Aorta (tissue), 5 donors: Measurements from ENCODE around the gene ZRANB3. TPM values are rescaled to one million over a fixed set of nuclear protein-coding genes. Genes with fewer than 3 reads are reported as not detected.

ENCODE experiments used
- ATAC-seq: fragments of 200-7000 bp; cut with Tn5 transposase; one replicate; pipeline ENCODE4 v1.9.1; 2022; ENCODE audit warnings: moderate library complexity; ENCODE audit not compliant: low FRiP score
- DNase-seq, 2 donors: peaks; one replicate each; pipeline ENCODE4 v3.0.0-alpha.2; 2020
- H3K27ac ChIP-seq, 2 donors: one replicate each; pipeline ENCODE4 v1.5.1; 2013; ENCODE audit warnings: low read length in 2 of 2, mild to moderate bottlenecking in 2 of 2, moderate library complexity in 2 of 2, control low read depth in 1 of 2, inconsistent platforms in 1 of 2, low read depth in 1 of 2
- H3K27me3 ChIP-seq, 2 donors: one replicate each; pipeline ENCODE4 v1.6.1; 2013; ENCODE audit warnings: control low read depth in 1 of 2, low read length in 1 of 2, mild to moderate bottlenecking in 1 of 2, moderate library complexity in 1 of 2; ENCODE audit not compliant: insufficient read depth in 2 of 2, control insufficient read depth in 1 of 2
- H3K36me3 ChIP-seq, 2 donors: one replicate each; pipeline ENCODE4 v1.6.1; 2013; ENCODE audit warnings: control low read depth in 1 of 2, low read length in 1 of 2, mild to moderate bottlenecking in 1 of 2; ENCODE audit not compliant: insufficient read depth in 2 of 2, control insufficient read depth in 1 of 2
- H3K4me1 ChIP-seq, 2 donors: one replicate each; pipeline ENCODE4 v1.6.1; 2013; ENCODE audit warnings: low read length in 2 of 2, control low read depth in 1 of 2, mild to moderate bottlenecking in 1 of 2, moderate library complexity in 1 of 2; ENCODE audit not compliant: insufficient read depth in 2 of 2, control insufficient read depth in 1 of 2
- H3K4me3 ChIP-seq, 2 donors: one replicate each; pipeline ENCODE4 v1.5.1; 2013; ENCODE audit warnings: low read length in 2 of 2, control low read depth in 1 of 2, mild to moderate bottlenecking in 1 of 2
- H3K9me3 ChIP-seq: one replicate; pipeline ENCODE4 v1.6.1; 2013; ENCODE audit warnings: mild to moderate bottlenecking, low read length; ENCODE audit not compliant: control insufficient read depth
- WGBS, 2 donors: extraction: QIAGEN DNeasy Blood & Tissue Kit; methylation state at CpG; one replicate each; pipeline ENCODE4 v1.1.7; 2013; 5-methylcytosine and 5-hydroxymethylcytosine counted together
- intact Hi-C, 2 donors: fragments of 100-400 bp; cut with DNase I; formaldehyde crosslinking; loops; one replicate each; pipeline versions ENCODE4 v1.14.2 to v1.15.0; 2022
- polyA plus RNA-seq, 2 donors: library from polyadenylated mRNA; stranded (reverse); fragments of 200-250 nt; gene quantifications; one replicate each; pipeline ENCODE4 v1.2.3, GENCODE V29; 2013
- total RNA-seq, 2 donors: library from RNA; stranded (reverse); fragmentation: NEBNext Ultra II Directional; extraction: Animal tissue kit (Norgen Biotek cat#: 25700); gene quantifications; one replicate each; pipeline ENCODE4 v1.2.1, GENCODE V29; 2021
- donor health status: healthy with polysubstance abuse.
- donor health status: Bipolar disorder and iron deficiency.
- donor health status: DM: no; HTN: no; CAD: no.
- donor health status: DM: no; HTN: no; CAD: no.
- donor health status: DM: yes; HTN: yes; CAD: no.

The ZRANB3 gene
- total and polyA plus RNA-seq, 4 donors = 3.6 to 4.2 (median 3.8) TPM; not detected in 1

DNA sequence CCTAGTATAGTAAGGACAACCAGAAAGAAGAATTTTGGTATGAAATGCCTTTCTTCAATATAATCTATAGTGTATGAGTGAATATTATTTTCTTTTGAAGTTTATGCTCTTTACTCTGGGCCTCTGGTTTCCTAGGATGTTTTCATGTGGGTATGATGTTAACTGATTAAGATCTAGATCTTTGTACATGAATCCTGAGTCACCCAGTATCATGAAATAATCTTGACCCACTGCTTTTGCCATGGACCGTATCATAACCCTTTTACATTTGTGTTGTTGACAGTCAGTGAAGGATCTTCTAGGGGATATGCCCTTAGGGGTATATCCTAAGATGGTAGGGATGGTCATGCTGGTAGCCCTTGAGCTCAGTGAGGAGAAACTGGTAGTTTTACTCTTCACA, 378.7 kb downstream of the ZRANB3 start:
- intact Hi-C loops = no loop called here
- H3K27me3 ChIP-seq = no peaks in the 10 kb centered on the region
- no peak overlapping the region for H3K27ac ChIP-seq
- H3K4me3 ChIP-seq = no peak overlapping the region
- peaks cover 0 to 5% of the 10 kb centered on the region in 2 donors for H3K36me3 ChIP-seq
- ATAC-seq (no peak), DNase-seq (no peak)
- no peaks in the 10 kb centered on the region for H3K9me3 ChIP-seq
- no peaks in the 10 kb centered on the region for H3K4me1 ChIP-seq
- 86% methylated on average over 1 of the region's 1 CpG for WGBS, 2 donors

DNA sequence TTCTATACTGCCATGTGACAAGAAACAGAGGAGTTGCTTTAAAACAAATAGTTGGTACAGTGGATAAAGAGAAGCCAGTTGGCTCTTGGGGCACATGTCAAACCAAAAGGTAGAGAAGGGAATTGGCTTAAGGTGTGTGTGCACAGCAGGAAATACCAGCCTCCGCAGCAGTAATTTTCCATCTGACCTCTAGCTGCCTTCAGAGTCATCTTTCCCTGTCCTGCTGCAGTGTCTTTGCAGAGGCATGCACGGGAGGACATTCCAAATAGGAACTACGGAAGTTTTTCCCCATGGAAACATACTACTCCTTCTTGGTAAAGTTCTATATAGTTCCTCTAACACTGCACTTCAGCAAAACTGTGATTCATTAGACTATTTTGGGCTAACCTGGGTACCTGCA, 379.4 kb downstream of the ZRANB3 start:
- DNase-seq (no peak), ATAC-seq (no peak)
- H3K27me3 ChIP-seq = no peaks in the 10 kb centered on the region
- WGBS, 2 donors = 84 to 88% methylated on average over 3 of the region's 3 CpGs
- no peak overlapping the region for H3K27ac ChIP-seq
- intact Hi-C loops = no loop called here
- H3K9me3 ChIP-seq = no peaks in the 10 kb centered on the region
- peaks cover 0 to 5% of the 10 kb centered on the region in 2 donors for H3K36me3 ChIP-seq
- H3K4me1 ChIP-seq = no peaks in the 10 kb centered on the region
- no peak overlapping the region for H3K4me3 ChIP-seq

DNA sequence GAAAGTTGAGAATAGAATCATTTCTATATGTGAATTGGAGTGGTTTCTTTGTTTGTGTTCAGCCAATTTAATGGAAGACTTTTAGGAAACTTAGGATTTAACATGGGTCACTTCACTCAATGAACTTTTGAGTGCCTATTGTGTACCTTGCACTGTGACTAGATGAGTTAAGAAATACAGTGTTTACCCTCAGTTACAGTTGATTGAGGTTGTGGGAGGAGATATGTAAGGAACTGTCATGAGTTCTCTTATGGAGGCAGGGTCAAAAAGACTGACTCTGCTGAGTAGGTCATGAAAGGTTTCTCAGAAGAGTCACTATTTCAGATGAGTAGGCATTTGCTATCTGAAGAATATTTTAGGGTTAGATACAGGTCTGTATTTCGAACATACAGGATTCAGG, 380.3 kb downstream of the ZRANB3 start:
- DNase-seq (no peak), ATAC-seq (no peak)
- WGBS, 2 donors = 92 to 100% methylated on average over 1 of the region's 1 CpG
- no peaks in the 10 kb centered on the region for H3K27me3 ChIP-seq
- no peaks in the 10 kb centered on the region for H3K9me3 ChIP-seq
- peaks cover 0 to 5% of the 10 kb centered on the region in 2 donors for H3K36me3 ChIP-seq
- no peaks in the 10 kb centered on the region for H3K4me1 ChIP-seq
- H3K4me3 ChIP-seq = no peak overlapping the region
- no peak overlapping the region for H3K27ac ChIP-seq
- intact Hi-C loops = no loop called here

DNA sequence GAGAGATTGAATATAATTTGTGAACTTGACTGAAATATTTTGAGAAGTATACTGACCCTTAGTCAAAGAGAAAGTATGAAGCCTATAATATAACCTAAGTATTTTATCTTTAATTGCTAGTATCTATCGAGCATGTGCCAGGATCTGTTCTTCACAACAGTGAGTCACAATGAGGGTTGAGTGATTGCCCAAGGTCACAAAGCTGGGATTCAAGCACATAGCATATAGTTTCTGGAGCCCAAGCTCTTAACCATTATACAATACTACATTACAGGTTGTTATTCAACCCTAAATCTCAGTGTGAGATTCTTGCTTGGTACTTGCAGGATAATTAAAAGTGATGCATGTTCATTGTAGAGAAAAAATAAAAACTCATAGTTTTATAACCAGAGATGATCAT, 381.8 kb downstream of the ZRANB3 start:
- no peak overlapping the region for H3K27ac ChIP-seq
- no peak for ATAC-seq
- no peaks in the 10 kb centered on the region for H3K9me3 ChIP-seq
- intact Hi-C loops = no loop called here
- peaks cover 0 to 5% of the 10 kb centered on the region in 2 donors for H3K36me3 ChIP-seq
- no peak overlapping the region for H3K4me3 ChIP-seq
- no peaks in the 10 kb centered on the region for H3K27me3 ChIP-seq
- no peaks in the 10 kb centered on the region for H3K4me1 ChIP-seq
- no peak for DNase-seq
- WGBS, 2 donors = 66 to 74% methylated on average over 1 of the region's 1 CpG

DNA sequence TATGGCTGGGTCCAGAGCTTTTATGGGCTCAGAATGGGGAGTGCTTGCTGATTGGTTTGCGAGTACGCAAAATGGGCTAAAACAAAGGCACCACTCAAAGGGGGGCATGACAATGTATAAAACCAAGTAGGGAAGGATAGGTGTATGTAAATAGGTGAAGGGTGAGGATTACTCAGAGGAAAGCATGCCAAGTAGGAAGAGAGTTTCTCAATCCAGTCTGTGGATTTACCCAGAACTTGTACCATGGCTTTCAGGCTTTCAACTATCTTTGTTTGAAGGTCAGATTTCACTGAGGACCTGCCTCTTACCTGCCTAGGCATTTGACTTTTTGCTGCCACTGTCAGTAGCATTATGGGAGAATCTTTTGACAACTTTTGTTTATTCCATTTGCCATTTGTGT, 386.7 kb downstream of the ZRANB3 start:
- Histone ChIP-seq H3K27me3 (no peaks in the 10 kb centered on the region), H3K4me1 (no peaks in the 10 kb centered on the region), H3K4me3 (no peak overlapping the region), H3K27ac (no peak overlapping the region), H3K9me3 (no peaks in the 10 kb centered on the region), H3K36me3 (peaks cover 0 to 2% of the 10 kb centered on the region in 2 donors)
- no peak for DNase-seq
- intact Hi-C loops = no loop called here
- WGBS, 2 donors = 93 to 97% methylated on average over 2 of the region's 2 CpGs
- no peak for ATAC-seq

DNA sequence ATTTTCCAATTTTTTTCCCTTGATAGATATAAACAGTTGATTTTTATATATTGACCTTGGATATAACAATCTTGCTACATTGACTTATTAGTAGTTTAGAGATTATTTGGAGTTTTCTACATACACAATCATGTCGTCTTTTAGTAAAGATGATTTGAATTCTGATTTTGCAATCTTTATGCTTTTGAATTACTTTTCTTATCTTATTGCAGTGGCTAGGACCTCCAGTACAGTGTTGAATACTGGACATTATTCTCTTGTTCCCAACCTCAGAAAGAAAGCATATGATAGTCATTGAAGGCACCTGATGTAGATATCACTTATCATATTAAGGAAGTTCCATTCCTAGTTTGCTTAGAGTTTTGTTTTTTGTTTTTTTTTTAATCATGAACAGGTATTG, 388.7 kb downstream of the ZRANB3 start:
- intact Hi-C loops = no loop called here
- DNase-seq = no peak
- H3K4me3 ChIP-seq = no peak overlapping the region
- H3K27me3 ChIP-seq = no peaks in the 10 kb centered on the region
- ATAC-seq = no peak
- WGBS, 2 donors = 93 to 95% methylated on average over 1 of the region's 1 CpG
- no peak overlapping the region for H3K27ac ChIP-seq
- no peaks in the 10 kb centered on the region for H3K9me3 ChIP-seq
- peaks cover 0 to 2% of the 10 kb centered on the region in 2 donors for H3K36me3 ChIP-seq
- no peaks in the 10 kb centered on the region for H3K4me1 ChIP-seq

DNA sequence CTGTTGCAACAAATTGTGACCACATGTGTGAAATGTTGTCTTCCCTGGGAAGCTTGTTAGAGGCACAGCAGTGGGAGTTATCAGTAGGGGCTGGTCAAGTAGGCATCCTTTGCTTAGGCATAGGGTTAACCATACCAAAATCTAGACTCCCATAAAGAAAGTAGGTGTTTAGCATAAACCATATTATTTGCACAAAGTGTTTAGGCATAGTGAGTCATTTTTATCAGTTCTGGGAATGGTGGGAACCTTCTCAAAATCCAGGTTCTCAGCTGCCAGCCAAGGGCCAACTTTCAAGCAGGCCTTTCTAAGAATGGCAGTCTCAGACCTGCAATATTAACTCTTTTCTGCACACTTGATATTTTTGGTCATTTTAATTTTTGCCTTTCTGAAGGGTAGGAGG, 390.4 kb downstream of the ZRANB3 start:
- Histone ChIP-seq H3K27me3 (no peaks in the 10 kb centered on the region), H3K9me3 (no peaks in the 10 kb centered on the region), H3K27ac (no peak overlapping the region), H3K4me1 (no peaks in the 10 kb centered on the region), H3K36me3 (peaks cover 0 to 3% of the 10 kb centered on the region in 2 donors), H3K4me3 (no peak overlapping the region)
- intact Hi-C loops = no loop called here
- ATAC-seq (no peak), DNase-seq (no peak)

DNA sequence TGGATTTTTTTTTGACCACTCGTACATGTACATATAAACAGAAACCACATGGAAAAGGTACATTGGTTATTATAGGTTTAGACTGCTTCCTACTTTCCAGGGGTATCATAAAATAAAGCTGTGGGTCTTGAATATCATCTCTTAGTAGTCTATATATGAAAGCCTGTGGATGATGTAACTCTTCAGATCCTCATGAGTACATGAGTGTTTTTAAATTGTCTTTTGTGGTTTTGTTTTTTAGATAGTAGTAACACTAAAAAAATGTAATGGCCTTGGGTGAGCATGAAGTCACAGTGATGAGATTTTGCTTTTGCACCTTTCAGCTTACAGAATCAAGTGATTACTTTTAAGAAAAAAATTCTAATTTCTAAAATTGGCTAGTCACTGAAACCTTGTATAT, 398.7 kb downstream of the ZRANB3 start:
- Histone ChIP-seq H3K36me3 (peaks cover 2 to 3% of the 10 kb centered on the region in 2 donors), H3K4me3 (no peak overlapping the region), H3K27me3 (no peaks in the 10 kb centered on the region), H3K4me1 (no peaks in the 10 kb centered on the region), H3K9me3 (no peaks in the 10 kb centered on the region), H3K27ac (no peak overlapping the region)
- DNase-seq (no peak), ATAC-seq (no peak)
- intact Hi-C loops = no loop called here
- WGBS, 2 donors = 82 to 83% methylated on average over 1 of the region's 1 CpG

DNA sequence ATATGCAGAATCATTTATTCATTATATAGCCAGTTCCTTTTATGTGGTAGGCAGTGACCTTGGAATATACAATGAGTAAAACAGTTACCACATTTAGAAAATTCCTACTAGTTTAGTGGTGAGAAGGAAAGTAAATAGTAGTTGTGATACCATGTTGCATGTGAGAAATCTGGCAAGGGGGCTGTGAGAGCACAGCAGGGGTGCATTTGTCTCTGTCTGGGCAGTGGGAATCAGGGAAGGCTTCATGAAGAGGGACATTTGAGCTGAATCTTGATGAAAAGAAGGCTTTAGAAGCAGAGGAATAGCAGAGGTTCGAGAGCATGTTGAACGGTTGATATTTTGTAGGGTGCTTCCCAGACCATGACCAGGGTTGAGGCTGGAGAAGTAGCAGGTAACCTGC, 400.3 kb downstream of the ZRANB3 start:
- no peak overlapping the region for H3K4me3 ChIP-seq
- 94 to 95% methylated on average over 2 of the region's 2 CpGs for WGBS, 2 donors
- no peaks in the 10 kb centered on the region for H3K4me1 ChIP-seq
- no peaks in the 10 kb centered on the region for H3K27me3 ChIP-seq
- no peak overlapping the region for H3K27ac ChIP-seq
- intact Hi-C loops = no loop called here
- ATAC-seq = no peak
- H3K9me3 ChIP-seq = no peaks in the 10 kb centered on the region
- DNase-seq = no peak
- H3K36me3 ChIP-seq = peaks cover 2 to 3% of the 10 kb centered on the region in 2 donors
